Suprapubic skin (tissue), 4 donors: ENCODE results near the gene NSUN5. TPM values are rescaled to one million over a fixed set of nuclear protein-coding genes. Genes with fewer than 3 reads are reported as not detected.

Experiments used
- DNase-seq, 2 donors: peaks; one replicate each; pipeline ENCODE4 v3.0.0-alpha.2; 2019; ENCODE audit warnings: low spot score in 2 of 2
- H3K27ac ChIP-seq: fragments of 200-600 bp; sonication (generic); one replicate; pipeline ENCODE4 v1.5.1; 2019
- H3K27me3 ChIP-seq: fragments of 200-600 bp; sonication (generic); one replicate; pipeline ENCODE4 v1.5.1; 2019
- H3K36me3 ChIP-seq: fragments of 200-600 bp; sonication (generic); one replicate; pipeline ENCODE4 v1.5.1; 2019
- H3K4me1 ChIP-seq: fragments of 200-600 bp; sonication (generic); one replicate; pipeline ENCODE4 v1.5.1; 2019
- H3K4me3 ChIP-seq: fragments of 200-600 bp; sonication (generic); one replicate; pipeline ENCODE4 v1.5.1; 2019; ENCODE audit warnings: mild to moderate bottlenecking
- H3K9me3 ChIP-seq: fragments of 200-600 bp; sonication (generic); one replicate; pipeline ENCODE4 v1.5.1; 2019
- CTCF ChIP-seq, 2 donors: fragments of 200-600 bp in 1 of 2; fragments of 450-650 bp in 1 of 2; sonication (generic) in 1 of 2; IDR thresholded peaks; one replicate each; pipeline ENCODE4 v1.5.1; 2016 to 2019; ENCODE audit warnings: antibody characterized with exemption in 2 of 2, mild to moderate bottlenecking in 1 of 2, moderate library complexity in 1 of 2
- EP300 ChIP-seq: sonication (generic); formaldehyde crosslinking; IDR thresholded peaks from one replicate; pipeline ENCODE4 v1.6.1; 2017; ENCODE audit warnings: antibody characterized with exemption
- POLR2A ChIP-seq, 2 donors: fragments of 450-650 bp; IDR thresholded peaks; one replicate each; pipeline ENCODE4 v1.6.1; 2017; ENCODE audit warnings: antibody characterized with exemption in 2 of 2, mild to moderate bottlenecking in 2 of 2, moderate library complexity in 2 of 2
- POLR2AphosphoS5 ChIP-seq, 3 donors: sonication (generic); formaldehyde crosslinking; IDR thresholded peaks; one replicate each; pipeline ENCODE4 v1.6.1; 2017; ENCODE audit warnings: antibody characterized with exemption in 3 of 3
- WGBS: methylation state at CpG from one replicate; pipeline ENCODE4 v1.1.5; 2018; 5-methylcytosine and 5-hydroxymethylcytosine counted together
- total RNA-seq, 4 donors: library from RNA; depleted of rRNA; stranded (reverse); fragments of >200 nt; gene quantifications; one replicate each; pipeline ENCODE4 v1.1.0, GENCODE V29; 2016

Gene NSUN5
- total RNA-seq, 4 donors from 2014 or later: 25.6 to 38.0 (median 33.7) TPM

- no peak for TF ChIP-seq POLR2AphosphoS5 (IDR thresholded peaks at IDR 0.05)
- TF ChIP-seq POLR2A (IDR thresholded peaks at IDR 0.05): no peak
- TF ChIP-seq CTCF (IDR thresholded peaks at IDR 0.05): no peak
- TF ChIP-seq EP300: no peak
- WGBS: 92% methylated on average over 3 of the region's 3 CpGs
- H3K4me3 ChIP-seq: no peak overlapping the region
Observed at GRCh38 chr7:73352784-73353183, 44.2 kb upstream of the NSUN5 start.

GRCh38 chr7:73351447-73352167, 43.0 kb upstream of the NSUN5 start:
- H3K4me3 ChIP-seq: no peak overlapping the region
- H3K9me3 ChIP-seq: no peaks in the 10 kb centered on the region
- no peak for DNase-seq
- H3K4me1 ChIP-seq: no peaks in the 10 kb centered on the region
- H3K27me3 ChIP-seq: peaks cover 2% of the 10 kb centered on the region
- WGBS: 59% methylated on average over 6 of the region's 6 CpGs
- TF ChIP-seq POLR2AphosphoS5 (IDR thresholded peaks at IDR 0.05) (no peak), EP300 (no peak), POLR2A (IDR thresholded peaks at IDR 0.05) (no peak)
- H3K36me3 ChIP-seq: no peaks in the 10 kb centered on the region
- H3K27ac ChIP-seq: no peak overlapping the region

More at GRCh38 chr7:73352784-73353183, 44.2 kb upstream of the NSUN5 start:
- H3K36me3 ChIP-seq: no peaks in the 10 kb centered on the region
- DNase-seq: no peak
- H3K27ac ChIP-seq: no peak overlapping the region
- H3K27me3 ChIP-seq: peaks cover 4% of the 10 kb centered on the region
- peaks cover 1% of the 10 kb centered on the region for H3K4me1 ChIP-seq
- H3K9me3 ChIP-seq: no peaks in the 10 kb centered on the region

- 65% methylated on average over 12 of the region's 12 CpGs for WGBS
- Histone ChIP-seq H3K9me3 (no peaks in the 10 kb centered on the region), H3K27ac (no peak overlapping the region), H3K36me3 (no peaks in the 10 kb centered on the region), H3K27me3 (peaks cover 7% of the 10 kb centered on the region), H3K4me1 (no peaks in the 10 kb centered on the region), H3K4me3 (no peak overlapping the region)
- no peak for TF ChIP-seq EP300
- no peak for TF ChIP-seq POLR2AphosphoS5 (IDR thresholded peaks at IDR 0.05)
- TF ChIP-seq POLR2A (IDR thresholded peaks at IDR 0.05): no peak
- no peak for TF ChIP-seq CTCF (IDR thresholded peaks at IDR 0.05)
- DNase-seq: no peak
Observed at GRCh38 chr7:73350306-73351068, 41.9 kb upstream of the NSUN5 start.

- WGBS: 84% methylated on average over 6 of the region's 6 CpGs
- Histone ChIP-seq H3K36me3 (no peaks in the 10 kb centered on the region), H3K27me3 (peaks cover 7% of the 10 kb centered on the region), H3K27ac (no peak overlapping the region), H3K4me3 (no peak overlapping the region), H3K9me3 (no peaks in the 10 kb centered on the region), H3K4me1 (no peaks in the 10 kb centered on the region)
- DNase-seq: no peak
- no peak for TF ChIP-seq CTCF (IDR thresholded peaks at IDR 0.05)
- no peak for TF ChIP-seq POLR2AphosphoS5 (IDR thresholded peaks at IDR 0.05)
- TF ChIP-seq POLR2A (IDR thresholded peaks at IDR 0.05): no peak
- no peak for TF ChIP-seq EP300
Observed at GRCh38 chr7:73349763-73350162, 41.1 kb upstream of the NSUN5 start.

GRCh38 chr7:73345951-73346350, 37.3 kb upstream of the NSUN5 start:
- no peak for DNase-seq
- H3K4me3 ChIP-seq: no peak overlapping the region
- H3K27ac ChIP-seq: no peak overlapping the region
- WGBS: 29% methylated on average over 4 of the region's 8 CpGs
- H3K36me3 ChIP-seq: no peaks in the 10 kb centered on the region
- H3K9me3 ChIP-seq: no peaks in the 10 kb centered on the region
- no peak for TF ChIP-seq POLR2AphosphoS5 (IDR thresholded peaks at IDR 0.05)
- no peak for TF ChIP-seq EP300
- no peak for TF ChIP-seq CTCF (IDR thresholded peaks at IDR 0.05)
- TF ChIP-seq POLR2A (IDR thresholded peaks at IDR 0.05): no peak
- peaks cover 5% of the 10 kb centered on the region for H3K4me1 ChIP-seq
- peaks cover 7% of the 10 kb centered on the region for H3K27me3 ChIP-seq
